Left cardiac atrium (tissue), 4 donors: ENCODE measurements around the gene HOXA13. TPM values are rescaled to one million over a fixed set of nuclear protein-coding genes. Genes with fewer than 3 reads are reported as not detected.

Source experiments
- ATAC-seq, 2 donors: fragments of 200-7000 bp; cut with Tn5 transposase; one replicate each; pipeline ENCODE4 v1.9.1; 2020; ENCODE audit warnings: mild to moderate bottlenecking in 2 of 2, moderate library complexity in 2 of 2
- DNase-seq: peaks from one replicate; pipeline ENCODE4 v3.0.0-alpha.2; 2020
- intact Hi-C, 2 donors: fragments of 100-400 bp; cut with DNase I; formaldehyde crosslinking; loops; one replicate each; pipeline versions ENCODE4 v1.14.1 to v1.15.1; 2022 to 2023
- total RNA-seq, 2 donors: library from RNA; stranded (reverse); fragmentation: NEBNext Ultra II Directional; extraction: Animal tissue kit (Norgen Biotek cat#: 25700); gene quantifications; one replicate each; pipeline ENCODE4 v1.2.1, GENCODE V29; 2021
- donor health status: DM: no; HTN: yes; CAD: no.
- donor health status: DM: no; HTN: yes; CAD: no; lungs with severe emphysema.
- donor health status: DM: yes; HTN: yes; CAD: no.
- donor health status: Dilated cardiomyopathy.

The HOXA13 gene
- total RNA-seq, 2 donors from 2014 or later: not detected

- intact Hi-C loops: loop anchor here (5.0 to 10.0 kb wide), 3 partner anchors 577 to 827 kb away; no protein-coding TSS in a partner anchor
- no peak for DNase-seq
- ATAC-seq: no peak
These were observed 1.6 kb downstream of the HOXA13 start for GRCh38 chr7:27198138-27198841.

- no peak for DNase-seq
- no peak for ATAC-seq
- intact Hi-C loops: loop anchor here (2.0 to 10.0 kb wide), 5 partner anchors 577 to 899 kb away; no protein-coding TSS in a partner anchor
These were observed 2.5 kb downstream of the HOXA13 start for GRCh38 chr7:27197137-27198042.

GRCh38 chr7:27196287-27196767, 3.6 kb downstream of the HOXA13 start:
- peak in 1 of 2 donors; percentile 16 for ATAC-seq
- intact Hi-C loops: loop anchor here (2.0 to 10.0 kb wide), 5 partner anchors 578 to 900 kb away; no protein-coding TSS in a partner anchor

GRCh38 chr7:27194686-27195379, 5.1 kb downstream of the HOXA13 start:
- no peak for ATAC-seq
- intact Hi-C loops: loop anchor here (5.0 to 10.0 kb wide), 3 partner anchors 580 to 830 kb away; no protein-coding TSS in a partner anchor
- no peak for DNase-seq

More at GRCh38 chr7:27196287-27196767, 3.6 kb downstream of the HOXA13 start:
- peak; percentile 84 for DNase-seq

GRCh38 chr7:27194002-27194352, 5.9 kb downstream of the HOXA13 start:
- DNase-seq (no peak), ATAC-seq (no peak)
- intact Hi-C loops: loop anchor here (10.0 kb wide), 2 partner anchors 581 to 831 kb away; no protein-coding TSS in a partner anchor

- DNase-seq: no peak
- intact Hi-C loops: loop anchor here (10.0 kb wide), 2 partner anchors 581 to 831 kb away; no protein-coding TSS in a partner anchor
These were observed 6.4 kb downstream of the HOXA13 start for GRCh38 chr7:27193335-27194001.

GRCh38 chr7:27192546-27193334, 7.2 kb downstream of the HOXA13 start:
- DNase-seq: no peak
- ATAC-seq: peak; percentile 41 to 60

More at GRCh38 chr7:27193335-27194001, 6.4 kb downstream of the HOXA13 start:
- no peak for ATAC-seq

GRCh38 chr7:27191833-27192545, 7.9 kb downstream of the HOXA13 start:
- DNase-seq (no peak), ATAC-seq (peak in 1 of 2 donors; percentile 13)
- intact Hi-C loops: loop anchor here (10.0 kb wide), 2 partner anchors 583 to 833 kb away; no protein-coding TSS in a partner anchor

More at GRCh38 chr7:27192546-27193334, 7.2 kb downstream of the HOXA13 start:
- intact Hi-C loops: loop anchor here (10.0 kb wide), 2 partner anchors 582 to 832 kb away; no protein-coding TSS in a partner anchor

GRCh38 chr7:27191161-27191731, 8.6 kb downstream of the HOXA13 start:
- intact Hi-C loops: loop anchor here (10.0 kb wide), 2 partner anchors 584 to 834 kb away; no protein-coding TSS in a partner anchor
- no peak for ATAC-seq
- no peak for DNase-seq

- ATAC-seq (no peak), DNase-seq (no peak)
- intact Hi-C loops: loop anchor here (10.0 kb wide), 2 partner anchors 585 to 835 kb away; no protein-coding TSS in a partner anchor
These were observed 9.7 kb downstream of the HOXA13 start for GRCh38 chr7:27189997-27190748.

GRCh38 chr7:27189295-27189996, 10.4 kb downstream of the HOXA13 start:
- intact Hi-C loops: no loop called here

GRCh38 chr7:27188386-27189294, 11.3 kb downstream of the HOXA13 start:
- ATAC-seq (peak in 1 of 2 donors; percentile 20), DNase-seq (no peak)
- intact Hi-C loops: no loop called here

More at GRCh38 chr7:27189295-27189996, 10.4 kb downstream of the HOXA13 start:
- ATAC-seq: no peak
- no peak for DNase-seq

- intact Hi-C loops: no loop called here
- no peak for DNase-seq
- no peak for ATAC-seq
These were observed 12.2 kb downstream of the HOXA13 start for GRCh38 chr7:27187475-27188385.
